SK-N-MC (cell line): ENCODE data around the gene ASGR1.

Experiments
- DNase-seq: peaks from one replicate; pipeline ENCODE4 v3.0.0-alpha.2; 2011; ENCODE audit warnings: low read depth, low spot score
- H3K27ac ChIP-seq: fragments of 200-600 bp; sonication (generic); 2 replicates; pipeline ENCODE4 v1.5.1; 2016; ENCODE audit warnings: mixed run types
- H3K36me3 ChIP-seq: fragments of 200-600 bp; sonication (generic); 2 replicates; pipeline ENCODE4 v1.6.1; 2017; ENCODE audit warnings: antibody characterized with exemption, low read length, mixed read lengths; ENCODE audit not compliant: insufficient read depth
- H3K4me3 ChIP-seq: fragments of 200-600 bp; sonication (generic); 2 replicates; pipeline ENCODE4 v1.5.1; 2016
- H3K9ac ChIP-seq: fragments of 200-600 bp; sonication (generic); 2 replicates; pipeline ENCODE4 v1.8.0; 2017; ENCODE audit warnings: mixed run types, mixed read lengths; ENCODE audit not compliant: insufficient read length
- H3K9me3 ChIP-seq: fragments of 200-600 bp; sonication (generic); 2 replicates; pipeline ENCODE4 v1.6.1; 2017; ENCODE audit warnings: low read depth, mild to moderate bottlenecking, antibody characterized with exemption, low read length, moderate library complexity, mixed read lengths
- EZH2 ChIP-seq: fragments of 200-600 bp; sonication (generic); IDR thresholded peaks from one replicate; pipeline ENCODE4 v1.6.1; 2017; ENCODE audit warnings: antibody characterized with exemption
- FOXP2 ChIP-seq: optimal IDR thresholded peaks from 2 replicates; pipeline ENCODE3; 2011; ENCODE audit warnings: mild to moderate bottlenecking, moderate library complexity; ENCODE audit not compliant: insufficient read depth; ENCODE audit errors: extremely low read length, control extremely low read depth
- POLR2AphosphoS5 ChIP-seq: IDR thresholded peaks from 2 replicates; pipeline ENCODE4 v1.6.1; 2012; ENCODE audit warnings: mild to moderate bottlenecking, low read depth, low read length, borderline replicate concordance

ASGR1 gene

GRCh38 chr17:7196651-7197401, 17.7 kb upstream of the ASGR1 start:
- no peak overlapping the region for H3K4me3 ChIP-seq
- no peak for DNase-seq
- TF ChIP-seq POLR2AphosphoS5 (no peak), EZH2 (no peak), FOXP2 (no peak)
- H3K9me3 ChIP-seq = no peaks in the 10 kb centered on the region
- H3K27ac ChIP-seq = no peak overlapping the region
- H3K9ac ChIP-seq = no peak overlapping the region
- H3K36me3 ChIP-seq = peaks cover 38% of the 10 kb centered on the region; the same call in 1 of the 2 replicates

GRCh38 chr17:7195971-7196370, 16.8 kb upstream of the ASGR1 start:
- DNase-seq = no peak
- TF ChIP-seq POLR2AphosphoS5 (no peak), EZH2 (no peak), FOXP2 (no peak)
- Histone ChIP-seq H3K27ac (no peak overlapping the region), H3K9me3 (no peaks in the 10 kb centered on the region), H3K4me3 (no peak overlapping the region), H3K9ac (no peak overlapping the region), H3K36me3 (peaks cover 43% of the 10 kb centered on the region; the same call in 1 of the 2 replicates)

- H3K36me3 ChIP-seq = peaks cover 38% of the 10 kb centered on the region; the same call in 1 of the 2 replicates
- TF ChIP-seq POLR2AphosphoS5 = no peak
- no peak for TF ChIP-seq FOXP2
- no peak for TF ChIP-seq EZH2
- no peak for DNase-seq
- no peak overlapping the region for H3K9ac ChIP-seq
- no peaks in the 10 kb centered on the region for H3K9me3 ChIP-seq
- H3K27ac ChIP-seq = no peak overlapping the region
- H3K4me3 ChIP-seq = no peak overlapping the region
Observed at GRCh38 chr17:7192271-7192937, 13.2 kb upstream of the ASGR1 start.

GRCh38 chr17:7191571-7192270, 12.6 kb upstream of the ASGR1 start:
- no peak for DNase-seq

GRCh38 chr17:7191069-7191468, 11.9 kb upstream of the ASGR1 start:
- H3K9me3 ChIP-seq = no peaks in the 10 kb centered on the region
- DNase-seq = no peak
- TF ChIP-seq POLR2AphosphoS5 (no peak), EZH2 (no peak), FOXP2 (no peak)
- H3K4me3 ChIP-seq = no peak overlapping the region
- H3K36me3 ChIP-seq = peaks cover 25% of the 10 kb centered on the region; the same call in 1 of the 2 replicates
- no peak overlapping the region for H3K9ac ChIP-seq
- H3K27ac ChIP-seq = no peak overlapping the region

More at GRCh38 chr17:7191571-7192270, 12.6 kb upstream of the ASGR1 start:
- TF ChIP-seq EZH2 (no peak), FOXP2 (no peak), POLR2AphosphoS5 (no peak)
- Histone ChIP-seq H3K36me3 (peaks cover 32% of the 10 kb centered on the region; the same call in 1 of the 2 replicates), H3K4me3 (no peak overlapping the region), H3K27ac (no peak overlapping the region), H3K9me3 (no peaks in the 10 kb centered on the region), H3K9ac (no peak overlapping the region)

- H3K36me3 ChIP-seq = peaks cover 19% of the 10 kb centered on the region; the same call in 1 of the 2 replicates
- no peak overlapping the region for H3K9ac ChIP-seq
- no peak for DNase-seq
- no peaks in the 10 kb centered on the region for H3K9me3 ChIP-seq
- H3K4me3 ChIP-seq = no peak overlapping the region
- TF ChIP-seq POLR2AphosphoS5 = no peak
- TF ChIP-seq EZH2 = no peak
- no peak for TF ChIP-seq FOXP2
- H3K27ac ChIP-seq = no peak overlapping the region
Observed at GRCh38 chr17:7190276-7190917, 11.2 kb upstream of the ASGR1 start.

- no peak for TF ChIP-seq POLR2AphosphoS5
- no peak for TF ChIP-seq FOXP2
- no peak for TF ChIP-seq EZH2
- H3K4me3 ChIP-seq = no peak overlapping the region
- H3K36me3 ChIP-seq = peaks cover 4% of the 10 kb centered on the region; the same call in 1 of the 2 replicates
- DNase-seq = no peak
- H3K27ac ChIP-seq = no peak overlapping the region
- H3K9ac ChIP-seq = no peak overlapping the region
- H3K9me3 ChIP-seq = no peaks in the 10 kb centered on the region
Observed at GRCh38 chr17:7186241-7186640, 7.1 kb upstream of the ASGR1 start.

GRCh38 chr17:7184647-7185046, 5.5 kb upstream of the ASGR1 start:
- H3K36me3 ChIP-seq = no peaks in the 10 kb centered on the region
- TF ChIP-seq FOXP2 (no peak), POLR2AphosphoS5 (no peak), EZH2 (no peak)
- H3K4me3 ChIP-seq = no peak overlapping the region
- no peak for DNase-seq
- no peak overlapping the region for H3K9ac ChIP-seq
- H3K9me3 ChIP-seq = no peaks in the 10 kb centered on the region
- H3K27ac ChIP-seq = no peak overlapping the region
